Upper lobe of left lung (tissue), 6 donors: ENCODE results near the gene EVI5L. TPM values are rescaled to one million over a fixed set of nuclear protein-coding genes. Genes with fewer than 3 reads are reported as not detected.

Experiments
- ATAC-seq, 2 donors: fragments of 200-7000 bp; cut with Tn5 transposase; one replicate each; pipeline ENCODE4 v1.9.1; 2022; ENCODE audit warnings: mild to moderate bottlenecking in 2 of 2, moderate library complexity in 2 of 2; ENCODE audit not compliant: low FRiP score in 2 of 2
- DNase-seq, 2 donors: peaks; one replicate each; pipeline ENCODE4 v3.0.0-alpha.2; 2019 to 2020
- H3K27ac ChIP-seq, 4 donors: fragments of 200-600 bp; sonication (generic); one replicate each; pipeline ENCODE4 v1.5.1; 2016 to 2019
- H3K27me3 ChIP-seq, 4 donors: fragments of 200-600 bp; sonication (generic); one replicate each; pipeline ENCODE4 v1.5.1; 2017 to 2019
- H3K36me3 ChIP-seq, 4 donors: fragments of 200-600 bp; sonication (generic); one replicate each; pipeline ENCODE4 v1.5.1; 2016 to 2019
- H3K4me1 ChIP-seq, 4 donors: fragments of 200-600 bp; sonication (generic); one replicate each; pipeline ENCODE4 v1.5.1; 2018 to 2019
- H3K4me3 ChIP-seq, 4 donors: fragments of 200-600 bp; sonication (generic); one replicate each; pipeline ENCODE4 v1.5.1; 2017 to 2019; ENCODE audit warnings: mild to moderate bottlenecking in 2 of 4, moderate library complexity in 1 of 4
- H3K9me3 ChIP-seq, 4 donors: fragments of 200-600 bp; sonication (generic); one replicate each; pipeline ENCODE4 v1.5.1; 2018 to 2019
- CTCF ChIP-seq, 6 experiments: fragments of 450-650 bp in 4 of 6; fragments of 200-600 bp in 2 of 6; sonication (generic) in 2 of 6; IDR thresholded peaks; one replicate each; pipeline ENCODE4 v1.5.1; 2016 to 2019; ENCODE audit warnings: antibody characterized with exemption in 6 of 6
- EP300 ChIP-seq, 4 donors: sonication (generic); formaldehyde crosslinking; IDR thresholded peaks; one replicate each; pipeline ENCODE4 v1.5.1; 2017; ENCODE audit warnings: antibody characterized with exemption in 4 of 4, control low read depth in 2 of 4
- POLR2A ChIP-seq, 4 donors: fragments of 450-650 bp; IDR thresholded peaks; one replicate each; pipeline ENCODE4 v1.5.1; 2016 to 2017; ENCODE audit warnings: antibody characterized with exemption in 4 of 4, mild to moderate bottlenecking in 2 of 4
- POLR2AphosphoS5 ChIP-seq, 2 donors: sonication (generic); formaldehyde crosslinking; IDR thresholded peaks; one replicate each; pipeline ENCODE4 v1.5.1; 2017; ENCODE audit warnings: antibody characterized with exemption in 2 of 2
- WGBS, 2 donors: methylation state at CpG; one replicate each; pipeline ENCODE4 v1.1.5; 2017 to 2018; 5-methylcytosine and 5-hydroxymethylcytosine counted together
- total RNA-seq, 6 donors: library from RNA; depleted of rRNA in 4 of 6; stranded (reverse); fragments of >200 nt in 4 of 6; gene quantifications; one replicate each; pipeline versions ENCODE4 v1.1.0 to v1.2.1, GENCODE V29; 2016 to 2021
- donor health status: DM: no; HTN: no; CAD: no; lungs with moderate emphysema.
- donor health status: DM: no; HTN: yes; CAD: no; lungs with severe emphysema.

Gene EVI5L
- total RNA-seq, 6 donors from 2014 or later = 12.0 to 24.1 (median 15.6) TPM

- TF ChIP-seq POLR2A (IDR thresholded peaks at IDR 0.05) = no peak
- TF ChIP-seq POLR2AphosphoS5 (IDR thresholded peaks at IDR 0.05) = no peak
- TF ChIP-seq EP300 (IDR thresholded peaks at IDR 0.05) = no peak
- Histone ChIP-seq H3K4me1 (peaks cover 9 to 37% (median 26%) of the 10 kb centered on the region in 4 donors), H3K27ac (no peak overlapping the region), H3K4me3 (peak overlapping the region in 2 of 4 donors; percentile 29 to 39), H3K9me3 (no peaks in the 10 kb centered on the region), H3K36me3 (no peaks in the 10 kb centered on the region), H3K27me3 (peaks cover 0 to 24% (median 14%) of the 10 kb centered on the region in 4 donors)
- 11 to 22% methylated on average over 6 to 22 of the region's 22 CpGs for WGBS, 2 donors
- ATAC-seq (no peak), DNase-seq (no peak)
Measured at GRCh38 chr19:7787602-7788177, 42.3 kb upstream of the EVI5L start.

- H3K36me3 ChIP-seq = no peaks in the 10 kb centered on the region
- H3K4me3 ChIP-seq = peak overlapping the region in 3 of 4 donors; percentile 22 to 39 (median 29)
- DNase-seq (peak in 1 of 2 donors; percentile 82), ATAC-seq (no peak)
- no peaks in the 10 kb centered on the region for H3K9me3 ChIP-seq
- H3K4me1 ChIP-seq = peaks cover 9 to 37% (median 26%) of the 10 kb centered on the region in 4 donors
- no peak overlapping the region for H3K27ac ChIP-seq
- H3K27me3 ChIP-seq = peaks cover 0 to 24% (median 14%) of the 10 kb centered on the region in 4 donors
- TF ChIP-seq POLR2A (IDR thresholded peaks at IDR 0.05) (no peak), POLR2AphosphoS5 (IDR thresholded peaks at IDR 0.05) (no peak), EP300 (IDR thresholded peaks at IDR 0.05) (no peak), CTCF (IDR thresholded peaks at IDR 0.05) (no peak)
- WGBS, 2 donors = 5% methylated on average over 23 of the region's 67 CpGs; no CpG with 5 or more reads in 1 of the 2 donors
Measured at GRCh38 chr19:7788178-7788932, 41.7 kb upstream of the EVI5L start.

- no peak overlapping the region for H3K27ac ChIP-seq
- DNase-seq (no peak), ATAC-seq (peak in 1 of 2 donors; percentile 12)
- H3K27me3 ChIP-seq = peaks cover 0 to 24% (median 14%) of the 10 kb centered on the region in 4 donors
- H3K4me1 ChIP-seq = peaks cover 9 to 33% (median 22%) of the 10 kb centered on the region in 4 donors
- no peaks in the 10 kb centered on the region for H3K36me3 ChIP-seq
- WGBS, 2 donors = 0% methylated on average over 22 of the region's 23 CpGs; no CpG with 5 or more reads in 1 of the 2 donors
- peak overlapping the region in 2 of 4 donors; percentile 29 to 39 for H3K4me3 ChIP-seq
- no peak for TF ChIP-seq CTCF (IDR thresholded peaks at IDR 0.05)
- TF ChIP-seq EP300 (IDR thresholded peaks at IDR 0.05) = no peak
- no peak for TF ChIP-seq POLR2A (IDR thresholded peaks at IDR 0.05)
- no peak for TF ChIP-seq POLR2AphosphoS5 (IDR thresholded peaks at IDR 0.05)
- H3K9me3 ChIP-seq = no peaks in the 10 kb centered on the region
Measured at GRCh38 chr19:7788933-7789323, 41.1 kb upstream of the EVI5L start.

- H3K9me3 ChIP-seq = no peaks in the 10 kb centered on the region
- H3K4me1 ChIP-seq = peaks cover 9 to 28% (median 19%) of the 10 kb centered on the region in 4 donors
- ATAC-seq (peak in 1 of 2 donors; percentile 24), DNase-seq (peak in 1 of 2 donors; percentile 83)
- H3K27me3 ChIP-seq = peaks cover 0 to 24% (median 14%) of the 10 kb centered on the region in 4 donors
- 13 to 33% methylated on average over 18 to 23 of the region's 31 CpGs for WGBS, 2 donors
- no peak for TF ChIP-seq CTCF (IDR thresholded peaks at IDR 0.05)
- TF ChIP-seq POLR2A (IDR thresholded peaks at IDR 0.05) = no peak
- no peak for TF ChIP-seq POLR2AphosphoS5 (IDR thresholded peaks at IDR 0.05)
- no peak for TF ChIP-seq EP300 (IDR thresholded peaks at IDR 0.05)
- no peaks in the 10 kb centered on the region for H3K36me3 ChIP-seq
- peak overlapping the region in 2 of 4 donors; percentile 29 to 39 for H3K4me3 ChIP-seq
- H3K27ac ChIP-seq = no peak overlapping the region
Measured at GRCh38 chr19:7789447-7789846, 40.6 kb upstream of the EVI5L start.

GRCh38 chr19:7790416-7790815 lies 39.6 kb upstream of the EVI5L start:
- Histone ChIP-seq H3K27ac (no peak overlapping the region), H3K4me1 (peaks cover 9 to 25% (median 21%) of the 10 kb centered on the region in 4 donors), H3K4me3 (no peak overlapping the region), H3K27me3 (peaks cover 0 to 24% (median 14%) of the 10 kb centered on the region in 4 donors), H3K36me3 (no peaks in the 10 kb centered on the region), H3K9me3 (no peaks in the 10 kb centered on the region)
- DNase-seq (peak in 1 of 2 donors; percentile 72), ATAC-seq (no peak)
- 88 to 99% methylated on average over 10 to 14 of the region's 14 CpGs for WGBS, 2 donors
- TF ChIP-seq EP300 (IDR thresholded peaks at IDR 0.05) = no peak
- TF ChIP-seq CTCF (IDR thresholded peaks at IDR 0.05) = no peak
